Measurements from ENCODE around the gene ALCAM.
A peak's percentile ranks its signal among the peaks of the same experiment; 100 is the strongest.

DNA sequence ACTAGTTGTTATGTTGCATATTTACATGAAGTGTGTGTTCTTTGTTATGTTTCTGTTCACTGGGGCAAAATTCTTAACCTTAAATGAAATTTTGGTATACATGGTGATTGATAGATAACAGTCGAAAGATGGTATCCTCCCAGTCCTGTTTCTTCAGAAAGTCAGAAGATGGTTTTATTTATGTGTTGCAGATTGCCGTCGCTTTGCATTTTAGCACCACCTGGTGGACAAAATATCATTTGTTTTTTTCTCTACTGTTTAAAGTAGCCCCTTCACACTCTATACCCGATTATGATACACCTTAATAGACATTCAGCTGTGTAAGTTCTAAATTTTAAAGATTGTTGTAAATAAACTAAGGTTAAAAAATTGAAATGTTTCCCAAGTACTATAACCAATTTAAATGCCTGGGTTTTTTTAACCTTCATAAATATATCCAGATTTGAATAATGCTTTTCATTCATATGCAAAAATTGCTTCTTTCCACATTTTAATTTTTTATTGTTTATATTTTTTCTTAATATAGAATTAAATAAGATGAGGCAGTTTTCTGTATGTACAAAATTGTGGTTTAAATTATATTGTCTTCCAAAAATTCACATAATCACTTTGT lies 152.2 kb downstream of the ALCAM start:
- TF ChIP-seq, protein P1, sequence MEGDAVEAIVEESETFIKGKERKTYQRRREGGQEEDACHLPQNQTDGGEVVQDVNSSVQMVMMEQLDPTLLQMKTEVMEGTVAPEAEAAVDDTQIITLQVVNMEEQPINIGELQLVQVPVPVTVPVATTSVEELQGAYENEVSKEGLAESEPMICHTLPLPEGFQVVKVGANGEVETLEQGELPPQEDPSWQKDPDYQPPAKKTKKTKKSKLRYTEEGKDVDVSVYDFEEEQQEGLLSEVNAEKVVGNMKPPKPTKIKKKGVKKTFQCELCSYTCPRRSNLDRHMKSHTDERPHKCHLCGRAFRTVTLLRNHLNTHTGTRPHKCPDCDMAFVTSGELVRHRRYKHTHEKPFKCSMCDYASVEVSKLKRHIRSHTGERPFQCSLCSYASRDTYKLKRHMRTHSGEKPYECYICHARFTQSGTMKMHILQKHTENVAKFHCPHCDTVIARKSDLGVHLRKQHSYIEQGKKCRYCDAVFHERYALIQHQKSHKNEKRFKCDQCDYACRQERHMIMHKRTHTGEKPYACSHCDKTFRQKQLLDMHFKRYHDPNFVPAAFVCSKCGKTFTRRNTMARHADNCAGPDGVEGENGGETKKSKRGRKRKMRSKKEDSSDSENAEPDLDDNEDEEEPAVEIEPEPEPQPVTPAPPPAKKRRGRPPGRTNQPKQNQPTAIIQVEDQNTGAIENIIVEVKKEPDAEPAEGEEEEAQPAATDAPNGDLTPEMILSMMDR (IDR thresholded peaks at IDR 0.05) = peak; percentile 30 to 59 (median 44)
- TF ChIP-seq POLR2A (IDR thresholded peaks at IDR 0.05) = no peak
